HepG2 (cell line): ENCODE results near the gene H6PD. TPM values are rescaled to one million over a fixed set of nuclear protein-coding genes. Genes with fewer than 3 reads are reported as not detected.

ENCODE experiments used
- ATAC-seq: fragments of 200-7000 bp; cut with Tn5 transposase; 3 replicates; pipeline ENCODE4 v1.9.1; 2020; ENCODE audit warnings: mild to moderate bottlenecking, moderate library complexity
- BruUV-seq: library from RNA; stranded (reverse); fragments of 400-500 nt; replicated peaks from 2 replicates; lab custom pipeline; 2021; lab: Mats Ljungman, UMichigan
- CTCF ChIA-PET: fragments of 300-600 bp; formaldehyde crosslinking; extraction: SDS; loops from one replicate; lab custom pipeline; 2021; ENCODE audit warnings: low total read pairs, inconsistent platforms, low intra/inter-chr PET ratio; lab: Yijun Ruan, JAX
- POLR2A ChIA-PET: fragments of 350-600 bp; sonication (Branson Sonifier 250); formaldehyde crosslinking; loops from one replicate; lab custom pipeline; 2020; ENCODE audit warnings: antibody characterized with exemption, inconsistent platforms; lab: Yijun Ruan, JAX
- DNase-seq: peaks from one replicate; pipeline ENCODE4 v3.0.0-alpha.2; 2015; ENCODE audit warnings: low spot score
- FAIRE-seq: peaks from 3 replicates; lab custom pipeline; 2011; peaks lifted over from hg19 to GRCh38; lab: Jason Lieb, UNC
- H2AFZ ChIP-seq: one replicate; pipeline ENCODE4 v1.6.1; 2011; ENCODE audit warnings: low read length, inconsistent platforms
- H3K27ac ChIP-seq: fragments of 300-600 bp; 3 replicates; pipeline ENCODE4 v1.8.0; 2011; ENCODE audit warnings: mixed run types, mild to moderate bottlenecking, mixed read lengths, low read length, inconsistent platforms; ENCODE audit not compliant: insufficient read depth; ENCODE audit errors: extremely low read length
- H3K27me3 ChIP-seq, 2 experiments: fragments of 200-600 bp in 1 of 2; 2 replicates in 1 of 2; 3 replicates in 1 of 2; pipeline versions ENCODE4 v1.6.0 to v1.8.0; 2011; ENCODE audit warnings: low read length in 2 of 2, mild to moderate bottlenecking in 2 of 2, moderate library complexity in 2 of 2, inconsistent platforms in 1 of 2; ENCODE audit not compliant: insufficient read depth in 2 of 2, control insufficient read depth in 1 of 2
- H3K36me3 ChIP-seq, 2 experiments: fragments of 200-600 bp in 1 of 2; replicated peaks in 1 of 2; 2 replicates in 1 of 2; 3 replicates in 1 of 2; pipeline versions ENCODE4 v1.5.1 to v1.8.0; 2011; ENCODE audit warnings: low read length in 2 of 2, inconsistent platforms in 1 of 2; ENCODE audit not compliant: insufficient read depth in 2 of 2, control insufficient read depth in 1 of 2
- H3K4me1 ChIP-seq: 2 replicates; pipeline ENCODE4 v1.5.1; 2012; ENCODE audit warnings: low read length, inconsistent platforms; ENCODE audit not compliant: insufficient read depth
- H3K4me2 ChIP-seq: 2 replicates; pipeline ENCODE4 v1.6.0; 2011; ENCODE audit warnings: low read depth, low read length, inconsistent platforms
- H3K4me3 ChIP-seq, 3 experiments: fragments of 200-600 bp in 1 of 3; sonication (generic), shearing (Covaris generic) in 1 of 3; replicated peaks in 1 of 3; 2 replicates each; pipeline ENCODE4 v1.5.1; 2011 to 2016; ENCODE audit warnings: low read length in 3 of 3, inconsistent platforms in 2 of 3, low read depth in 2 of 3, mild to moderate bottlenecking in 2 of 3, control low read depth in 1 of 3, mixed read lengths in 1 of 3; ENCODE audit not compliant: insufficient read depth in 1 of 3
- H3K79me2 ChIP-seq: one replicate; pipeline ENCODE4 v1.6.1; 2011; ENCODE audit warnings: low read length, inconsistent platforms; ENCODE audit not compliant: insufficient read depth
- H3K9ac ChIP-seq: 2 replicates; pipeline ENCODE4 v1.6.0; 2011; ENCODE audit warnings: mild to moderate bottlenecking, low read depth, low read length, inconsistent platforms; ENCODE audit not compliant: insufficient read depth
- H3K9me3 ChIP-seq: 2 replicates; pipeline ENCODE4 v1.5.1; 2012; ENCODE audit warnings: mild to moderate bottlenecking, low read length
- H4K20me1 ChIP-seq: 2 replicates; pipeline ENCODE4 v1.6.0; 2011; ENCODE audit warnings: inconsistent platforms, mild to moderate bottlenecking, low read length, moderate library complexity; ENCODE audit not compliant: insufficient read depth
- EED ChIP-seq: sonication (generic); formaldehyde crosslinking; IDR thresholded peaks from 2 replicates; pipeline ENCODE4 v1.5.0; 2020; ENCODE audit warnings: mild to moderate bottlenecking, missing genetic modification reagents
- ELF4 ChIP-seq: sonication (generic); formaldehyde crosslinking; IDR thresholded peaks from 2 replicates; pipeline ENCODE4 v1.5.0; 2020; ENCODE audit warnings: missing genetic modification reagents, mild to moderate bottlenecking, moderate library complexity, borderline replicate concordance
- IRF2 ChIP-seq: IDR thresholded peaks from 2 replicates; pipeline ENCODE4 v1.6.1; 2018; ENCODE audit warnings: missing genetic modification reagents, missing compliant biosample characterization
- LCORL ChIP-seq, 2 experiments: fragments of 450-650 bp in 1 of 2; sonication (generic) in 1 of 2; formaldehyde crosslinking in 1 of 2; IDR thresholded peaks; 2 replicates each; pipeline versions ENCODE4 v1.5.0 to v1.6.1; 2017 to 2020; ENCODE audit warnings: antibody characterized with exemption in 1 of 2, missing genetic modification reagents in 1 of 2
- MAFK ChIP-seq, 2 experiments: IDR thresholded peaks in 1 of 2; conservative IDR thresholded peaks in 1 of 2; 2 replicates each; pipeline ENCODE4 v1.6.1; 2011; ENCODE audit warnings: improper control_type of control experiment in 2 of 2, low read length in 2 of 2
- MED1 ChIP-seq: sonication (generic); formaldehyde crosslinking; IDR thresholded peaks from 2 replicates; pipeline ENCODE4 v1.4.0; 2020; ENCODE audit warnings: missing genetic modification reagents
- RBM39 ChIP-seq: fragments of 200-400 bp; formaldehyde crosslinking; IDR thresholded peaks from one replicate; pipeline ENCODE4 v1.6.1; 2018; ENCODE audit warnings: antibody characterized with exemption, mild to moderate bottlenecking, low read depth, low read length; ENCODE audit not compliant: poor library complexity, severe bottlenecking
- REPIN1 ChIP-seq: sonication (generic); formaldehyde crosslinking; IDR thresholded peaks from 2 replicates; pipeline ENCODE4 v1.8.0; 2022; ENCODE audit warnings: missing genetic modification reagents, low read depth, mild to moderate bottlenecking, borderline replicate concordance
- ZNF143 ChIP-seq: sonication (generic); formaldehyde crosslinking; IDR thresholded peaks from 2 replicates; pipeline ENCODE4 v1.4.0; 2020; ENCODE audit warnings: missing genetic modification reagents
- ZNF292 ChIP-seq: sonication (generic); formaldehyde crosslinking; IDR thresholded peaks from 2 replicates; pipeline ENCODE4 v1.8.1; 2022; ENCODE audit warnings: mild to moderate bottlenecking, low read depth, missing genetic modification reagents, borderline replicate concordance
- ZNF605 ChIP-seq: sonication (generic); formaldehyde crosslinking; IDR thresholded peaks from 2 replicates; pipeline ENCODE4 v1.8.0; 2022; ENCODE audit warnings: mild to moderate bottlenecking, missing genetic modification reagents
- ZNF724P ChIP-seq: sonication (generic); formaldehyde crosslinking; IDR thresholded peaks from 2 replicates; pipeline ENCODE4 v1.8.0; 2022; ENCODE audit warnings: missing genetic modification reagents, borderline replicate concordance
- WGBS: methylation state at CpG from one replicate; pipeline ENCODE4 v1.1.6; 2017; ENCODE audit warnings: low lambda C conversion rate; 5-methylcytosine and 5-hydroxymethylcytosine counted together
- in situ Hi-C: cut with HindIII; loops from 2 replicates; pipeline ENCODE4 v1.10.0; 2017; ENCODE audit warnings: low pct_unique_long_range_greater_than_20kb; ENCODE audit not compliant: extremely low pct_ligation_motif_present
- intact Hi-C: fragments of 100-400 bp; cut with micrococcal nuclease; formaldehyde crosslinking; loops from one replicate; pipeline ENCODE4 v1.10.0; 2022; ENCODE audit not compliant: unreplicated experiment
- polyA plus RNA-seq, 8 experiments: library from polyadenylated mRNA; depleted of rRNA in 3 of 8; stranded (reverse) in 7 of 8; unstranded in 1 of 8; fragments of >200 nt; fragmentation: Illumina TruSeq in 4 of 8; extraction: Trizol in 4 of 8; gene quantifications; 2 replicates each; pipeline versions ENCODE4 v1.2.1 to v1.2.3, GENCODE V29; 2011 to 2016; ENCODE audit warnings: low read depth in 4 of 8, missing spikeins in 1 of 8, mixed read lengths in 1 of 8; ENCODE audit not compliant: insufficient read depth in 1 of 8
- total RNA-seq, 5 experiments: library from RNA; depleted of rRNA; stranded (reverse); fragments of >200 nt; fragmentation: Illumina TruSeq; extraction: Trizol; gene quantifications; 2 replicates each; pipeline ENCODE4 v1.2.3, GENCODE V29; 2016; ENCODE audit warnings: low read depth in 1 of 5

The H6PD gene
- total and polyA plus RNA-seq, 2 of the 13 experiments (the other 11 are each of a cell fraction or from before 2014, with no cell fraction given): 9.3 to 14.1 TPM

DNA sequence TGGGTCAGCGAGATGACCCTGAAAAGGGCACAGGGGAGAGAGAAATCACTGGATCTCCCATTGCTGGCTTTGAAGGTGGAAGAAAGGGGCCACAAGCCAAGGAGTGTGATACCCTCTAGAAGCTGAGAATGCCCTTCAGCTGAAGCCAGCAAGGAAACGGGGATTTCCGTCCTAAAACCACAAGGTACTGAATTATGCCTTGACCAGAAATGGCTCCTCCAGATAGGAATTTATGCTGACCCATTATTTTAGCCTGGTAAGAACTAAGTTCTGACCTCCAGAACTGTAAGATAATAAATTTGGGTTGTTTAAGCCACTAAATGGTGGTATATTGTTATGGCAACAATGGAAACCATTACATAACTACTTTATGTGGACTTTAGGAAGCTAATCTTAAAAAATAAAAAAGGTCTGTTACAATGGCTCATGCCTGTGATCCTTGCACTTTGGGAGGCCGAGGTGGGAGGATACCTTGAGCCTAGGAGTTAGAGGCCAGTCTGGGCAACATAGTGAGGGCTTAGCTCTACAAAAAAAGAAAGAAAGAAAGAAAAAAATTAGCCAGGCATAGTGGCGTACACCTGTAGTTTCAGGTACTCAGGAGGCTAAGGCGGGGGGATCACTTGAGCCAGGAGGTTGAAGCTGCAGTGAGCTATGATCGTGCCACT, 3.6 kb upstream of the H6PD start (continued):
- TF ChIP-seq ZNF143 (CRISPR knock-in tag) (no peak), ZNF724P (CRISPR knock-in tag) (no peak), MAFK (conservative IDR thresholded peaks at IDR 0.05 in 1 of 2, IDR thresholded peaks at IDR 0.05 in 1 of 2; ENCODE audit: low read length in 2 of 2) (peak; percentile 58 to 61), ELF4 (CRISPR knock-in tag) (no peak), ZNF605 (CRISPR knock-in tag) (no peak), ZNF292 (CRISPR knock-in tag) (no peak), RBM39 (no peak), REPIN1 (CRISPR knock-in tag) (no peak), LCORL (IDR thresholded peaks at IDR 0.05) (no peak), LCORL (CRISPR knock-in tag; IDR thresholded peaks at IDR 0.05) (no peak)

DNA sequence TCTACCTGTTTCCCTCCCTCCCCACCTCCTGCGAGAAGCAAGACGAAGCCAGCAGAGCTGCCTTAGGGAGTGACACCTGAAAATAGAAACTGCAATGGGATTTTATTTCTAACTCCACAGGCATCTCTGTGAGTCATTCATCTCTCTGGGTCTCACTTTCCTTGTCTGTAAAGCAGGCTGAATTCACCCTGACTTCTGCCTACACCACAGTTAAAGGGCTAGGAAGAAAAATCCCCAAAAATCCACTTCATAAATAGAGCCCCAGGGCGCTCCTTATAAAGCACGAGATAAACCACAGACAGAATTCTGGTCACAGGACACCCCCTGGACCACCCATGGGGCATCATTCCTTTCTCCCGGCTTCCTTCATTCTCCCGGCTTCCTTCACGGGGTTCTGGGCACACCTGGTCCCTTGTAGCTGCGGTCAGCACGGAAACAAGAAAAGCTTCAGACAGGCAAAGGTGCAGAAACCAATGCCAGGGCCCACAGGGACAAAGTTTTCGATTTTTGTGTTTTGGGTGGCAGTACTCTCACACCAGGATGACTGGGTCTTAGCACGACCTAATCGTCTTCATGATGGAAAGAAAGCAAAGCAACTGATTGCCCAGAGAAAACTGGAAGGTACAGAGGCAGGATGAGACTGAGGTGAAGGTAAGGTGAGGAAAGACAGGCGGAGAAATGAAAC, 2.8 kb upstream of the H6PD start:
- Histone ChIP-seq H3K36me3 (no peaks in the 10 kb centered on the region), H3K9ac (peak overlapping the region; percentile 7; the same call in 1 of the 2 replicates), H3K4me3 (peak overlapping the region in 2 of 3 experiments; percentile 6; a peak in 1 of 6 replicates), H4K20me1 (no peaks in the 10 kb centered on the region), H3K4me1 (peaks cover 48% of the 10 kb centered on the region), H3K9me3 (no peaks in the 10 kb centered on the region), H3K27ac (no peak overlapping the region), H3K4me2 (peak overlapping the region; percentile 57), H3K79me2 (peaks cover 9% of the 10 kb centered on the region), H2AFZ (peak overlapping the region; percentile 63), H3K27me3 (peaks cover 0 to 7% of the 10 kb centered on the region in 2 experiments; a peak in 1 of 5 replicates)
- CTCF ChIA-PET: no interaction called here
- intact Hi-C loops: loop anchor here (5.0 kb wide), 2 partner anchors 34 to 119 kb away; no protein-coding TSS in a partner anchor
- TF ChIP-seq MED1 (CRISPR knock-in tag) (peak; percentile 7; the same call in 1 of the 2 replicates), IRF2 (no peak), EED (CRISPR knock-in tag) (no peak)
- in situ Hi-C loops: no loop called here
- POLR2A ChIA-PET: interaction anchor here (1.5 to 11.8 kb wide), 3 partner anchors 18 to 51 kb away, joined by 3 to 303 read pairs (median 25); no protein-coding TSS in a partner anchor
- no TSS peak for BruUV-seq
- FAIRE-seq: no peak
- ATAC-seq: no peak
- WGBS: 38% methylated on average over 13 of the region's 13 CpGs
- DNase-seq: no peak
